K562 (cell line): ENCODE results near the gene RAB31. TPM values are rescaled to one million over a fixed set of nuclear protein-coding genes. Genes with fewer than 3 reads are reported as not detected.
A peak's percentile ranks its signal among the peaks of the same experiment; 100 is the strongest.

Experiments used
- GATAD2B ChIP-seq: fragments of 450-650 bp; IDR thresholded peaks from 2 replicates; pipeline ENCODE4 v1.6.1; 2017; ENCODE audit warnings: mild to moderate bottlenecking, borderline replicate concordance
- MCM2 ChIP-seq: fragments of 450-650 bp; IDR thresholded peaks from 2 replicates; pipeline ENCODE4 v1.6.1; 2017; ENCODE audit warnings: low read depth, mild to moderate bottlenecking
- NR4A1 ChIP-seq, 2 experiments: fragments of 250-450 bp in 1 of 2; fragments of 450-650 bp in 1 of 2; sonication (Bioruptor Pico) in 1 of 2; IDR thresholded peaks; 2 replicates each; pipeline versions ENCODE4 v1.4.0 to v1.6.1; 2016 to 2020; ENCODE audit warnings: mild to moderate bottlenecking in 2 of 2, missing compliant biosample characterization in 1 of 2, missing genetic modification characterization in 1 of 2, moderate library complexity in 1 of 2
- RAD21 ChIP-seq, 2 experiments: fragments of 250-450 bp in 1 of 2; fragments of 450-650 bp in 1 of 2; sonication (Bioruptor Pico) in 1 of 2; formaldehyde crosslinking in 1 of 2; IDR thresholded peaks in 1 of 2; conservative IDR thresholded peaks in 1 of 2; 2 replicates each; pipeline versions ENCODE4 v1.4.0 to v1.8.0; 2020 to 2022; ENCODE audit warnings: mild to moderate bottlenecking in 2 of 2, moderate library complexity in 1 of 2
- RFX7 ChIP-seq: fragments of 250-450 bp; sonication (Bioruptor Pico); IDR thresholded peaks from 2 replicates; pipeline ENCODE4 v1.5.1; 2021; ENCODE audit warnings: mild to moderate bottlenecking
- ZNF3 ChIP-seq: fragments of 250-450 bp; sonication (Bioruptor Pico); IDR thresholded peaks from 2 replicates; pipeline ENCODE4 v1.5.0; 2021; ENCODE audit warnings: mild to moderate bottlenecking, moderate library complexity
- ZNF79 ChIP-seq: fragments of 250-450 bp; sonication (Bioruptor Pico); IDR thresholded peaks from 2 replicates; pipeline ENCODE4 v1.4.0; 2020; ENCODE audit warnings: low read depth, mild to moderate bottlenecking, moderate library complexity
- polyA plus RNA-seq, 8 experiments: library from polyadenylated mRNA; depleted of rRNA in 4 of 8; stranded (reverse) in 5 of 8; unstranded in 3 of 8; fragments of >200 nt; fragmentation: Nextera tagmentation in 2 of 8; fragmentation: Illumina TruSeq in 1 of 8; extraction: Ambion mirVana in 2 of 8; extraction: Trizol in 1 of 8; gene quantifications; 2 replicates each; pipeline versions ENCODE4 v1.2.1 to v1.2.3, GENCODE V29; 2011 to 2014; ENCODE audit warnings: inconsistent platforms in 1 of 8, missing spikeins in 1 of 8
- total RNA-seq, 7 experiments: library from RNA; depleted of rRNA in 6 of 7; stranded (reverse); fragments of >200 nt in 6 of 7; fragmentation: Illumina TruSeq in 2 of 7; extraction: Trizol in 2 of 7; gene quantifications; 2 replicates each; pipeline versions ENCODE4 v1.2.1 to v1.2.3, GENCODE V29; 2011 to 2021; ENCODE audit warnings: low replicate concordance in 1 of 7
- TF ChIP-seq, protein P1 (sequence below): fragments of 200-800 bp; sonication (Bioruptor generic); IDR thresholded peaks from 2 replicates; pipeline ENCODE4 v1.6.1; 2017; ENCODE audit warnings: missing genetic modification characterization, missing compliant biosample characterization
- TF ChIP-seq, protein P2 (sequence below): fragments of 450-650 bp; formaldehyde crosslinking; IDR thresholded peaks from 2 replicates; pipeline ENCODE4 v1.4.0; 2020; ENCODE audit warnings: mild to moderate bottlenecking, moderate library complexity
- TF ChIP-seq, protein P3 (sequence below): fragments of 450-650 bp; IDR thresholded peaks from 2 replicates; pipeline ENCODE4 v1.6.1; 2016; ENCODE audit warnings: mild to moderate bottlenecking
- TF ChIP-seq, protein P4 (sequence below): fragments of 450-650 bp; IDR thresholded peaks from 2 replicates; pipeline ENCODE4 v1.6.1; 2016; ENCODE audit warnings: low read depth, mild to moderate bottlenecking, moderate library complexity
- TF ChIP-seq, protein P5 (sequence below), 2 experiments: IDR thresholded peaks; 2 replicates each; pipeline ENCODE4 v1.6.1; 2011; ENCODE audit warnings: borderline replicate concordance in 1 of 2, control low read depth in 1 of 2, low read depth in 1 of 2, low read length in 1 of 2, mild to moderate bottlenecking in 1 of 2, mixed read lengths in 1 of 2, moderate library complexity in 1 of 2; ENCODE audit not compliant: insufficient read depth in 1 of 2, insufficient read length in 1 of 2, poor library complexity in 1 of 2, severe bottlenecking in 1 of 2; ENCODE audit errors: extremely low read depth in 1 of 2
- TF ChIP-seq, protein P6 (sequence below): fragments of 250-450 bp; sonication (Bioruptor Pico); IDR thresholded peaks from 2 replicates; pipeline ENCODE4 v1.9.0; 2021; ENCODE audit warnings: mild to moderate bottlenecking, inconsistent platforms

The RAB31 gene
- total and polyA plus RNA-seq, 9 of the 15 experiments (the other 6 are each of a cell fraction or from before 2014, with no cell fraction given), result 20.7 to 70.4 (median 41.3) TPM

DNA sequence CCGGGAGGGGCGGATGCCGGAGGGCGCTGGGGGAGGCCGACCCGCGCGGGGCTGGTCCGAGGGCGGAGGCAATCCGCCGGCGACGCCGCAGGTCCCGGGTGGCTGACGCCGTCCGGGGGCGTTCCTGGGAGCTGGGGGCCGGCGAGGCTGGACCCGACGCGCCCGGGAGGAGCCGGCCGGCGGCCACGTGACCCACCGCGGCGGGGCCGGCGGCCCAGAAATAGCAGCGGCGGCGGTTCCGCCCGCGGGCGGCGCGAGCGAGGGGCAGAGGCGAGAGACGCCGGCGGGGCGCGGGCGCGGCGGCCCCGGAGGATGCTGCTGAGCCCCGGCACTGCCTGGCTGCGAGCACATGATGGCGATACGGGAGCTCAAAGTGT is at the start of gene RAB31 (continued):
- TF ChIP-seq, protein P1, sequence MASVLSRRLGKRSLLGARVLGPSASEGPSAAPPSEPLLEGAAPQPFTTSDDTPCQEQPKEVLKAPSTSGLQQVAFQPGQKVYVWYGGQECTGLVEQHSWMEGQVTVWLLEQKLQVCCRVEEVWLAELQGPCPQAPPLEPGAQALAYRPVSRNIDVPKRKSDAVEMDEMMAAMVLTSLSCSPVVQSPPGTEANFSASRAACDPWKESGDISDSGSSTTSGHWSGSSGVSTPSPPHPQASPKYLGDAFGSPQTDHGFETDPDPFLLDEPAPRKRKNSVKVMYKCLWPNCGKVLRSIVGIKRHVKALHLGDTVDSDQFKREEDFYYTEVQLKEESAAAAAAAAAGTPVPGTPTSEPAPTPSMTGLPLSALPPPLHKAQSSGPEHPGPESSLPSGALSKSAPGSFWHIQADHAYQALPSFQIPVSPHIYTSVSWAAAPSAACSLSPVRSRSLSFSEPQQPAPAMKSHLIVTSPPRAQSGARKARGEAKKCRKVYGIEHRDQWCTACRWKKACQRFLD (CRISPR knock-in tag), result peak; percentile 79; the same call in 1 of the 2 replicates
- TF ChIP-seq RAD21 (CRISPR knock-in tag; conservative IDR thresholded peaks at IDR 0.05 in 1 of 2, IDR thresholded peaks at IDR 0.05 in 1 of 2) (peak in 1 of 2 experiments; percentile 19; a peak in 2 of 4 replicates), NR4A1 (CRISPR knock-in tag; IDR thresholded peaks at IDR 0.05) (no peak), NR4A1 (tag; IDR thresholded peaks at IDR 0.05) (peak; percentile 55; the same call in 1 of the 2 replicates), ZNF79 (CRISPR knock-in tag) (no peak), ZNF3 (CRISPR knock-in tag) (no peak), GATAD2B (peak; percentile 99), RFX7 (CRISPR knock-in tag) (no peak), MCM2 (no peak)
- TF ChIP-seq, protein P2, sequence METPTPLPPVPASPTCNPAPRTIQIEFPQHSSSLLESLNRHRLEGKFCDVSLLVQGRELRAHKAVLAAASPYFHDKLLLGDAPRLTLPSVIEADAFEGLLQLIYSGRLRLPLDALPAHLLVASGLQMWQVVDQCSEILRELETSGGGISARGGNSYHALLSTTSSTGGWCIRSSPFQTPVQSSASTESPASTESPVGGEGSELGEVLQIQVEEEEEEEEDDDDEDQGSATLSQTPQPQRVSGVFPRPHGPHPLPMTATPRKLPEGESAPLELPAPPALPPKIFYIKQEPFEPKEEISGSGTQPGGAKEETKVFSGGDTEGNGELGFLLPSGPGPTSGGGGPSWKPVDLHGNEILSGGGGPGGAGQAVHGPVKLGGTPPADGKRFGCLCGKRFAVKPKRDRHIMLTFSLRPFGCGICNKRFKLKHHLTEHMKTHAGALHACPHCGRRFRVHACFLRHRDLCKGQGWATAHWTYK (CRISPR knock-in tag), result no peak; the same call in 1 of the 2 replicates
- TF ChIP-seq, protein P3, sequence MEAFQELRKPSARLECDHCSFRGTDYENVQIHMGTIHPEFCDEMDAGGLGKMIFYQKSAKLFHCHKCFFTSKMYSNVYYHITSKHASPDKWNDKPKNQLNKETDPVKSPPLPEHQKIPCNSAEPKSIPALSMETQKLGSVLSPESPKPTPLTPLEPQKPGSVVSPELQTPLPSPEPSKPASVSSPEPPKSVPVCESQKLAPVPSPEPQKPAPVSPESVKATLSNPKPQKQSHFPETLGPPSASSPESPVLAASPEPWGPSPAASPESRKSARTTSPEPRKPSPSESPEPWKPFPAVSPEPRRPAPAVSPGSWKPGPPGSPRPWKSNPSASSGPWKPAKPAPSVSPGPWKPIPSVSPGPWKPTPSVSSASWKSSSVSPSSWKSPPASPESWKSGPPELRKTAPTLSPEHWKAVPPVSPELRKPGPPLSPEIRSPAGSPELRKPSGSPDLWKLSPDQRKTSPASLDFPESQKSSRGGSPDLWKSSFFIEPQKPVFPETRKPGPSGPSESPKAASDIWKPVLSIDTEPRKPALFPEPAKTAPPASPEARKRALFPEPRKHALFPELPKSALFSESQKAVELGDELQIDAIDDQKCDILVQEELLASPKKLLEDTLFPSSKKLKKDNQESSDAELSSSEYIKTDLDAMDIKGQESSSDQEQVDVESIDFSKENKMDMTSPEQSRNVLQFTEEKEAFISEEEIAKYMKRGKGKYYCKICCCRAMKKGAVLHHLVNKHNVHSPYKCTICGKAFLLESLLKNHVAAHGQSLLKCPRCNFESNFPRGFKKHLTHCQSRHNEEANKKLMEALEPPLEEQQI, result no peak
- TF ChIP-seq, protein P4, sequence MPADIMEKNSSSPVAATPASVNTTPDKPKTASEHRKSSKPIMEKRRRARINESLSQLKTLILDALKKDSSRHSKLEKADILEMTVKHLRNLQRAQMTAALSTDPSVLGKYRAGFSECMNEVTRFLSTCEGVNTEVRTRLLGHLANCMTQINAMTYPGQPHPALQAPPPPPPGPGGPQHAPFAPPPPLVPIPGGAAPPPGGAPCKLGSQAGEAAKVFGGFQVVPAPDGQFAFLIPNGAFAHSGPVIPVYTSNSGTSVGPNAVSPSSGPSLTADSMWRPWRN, result no peak
- TF ChIP-seq, protein P5, sequence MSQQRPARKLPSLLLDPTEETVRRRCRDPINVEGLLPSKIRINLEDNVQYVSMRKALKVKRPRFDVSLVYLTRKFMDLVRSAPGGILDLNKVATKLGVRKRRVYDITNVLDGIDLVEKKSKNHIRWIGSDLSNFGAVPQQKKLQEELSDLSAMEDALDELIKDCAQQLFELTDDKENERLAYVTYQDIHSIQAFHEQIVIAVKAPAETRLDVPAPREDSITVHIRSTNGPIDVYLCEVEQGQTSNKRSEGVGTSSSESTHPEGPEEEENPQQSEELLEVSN (IDR thresholded peaks at IDR 0.05; ENCODE audit: borderline replicate concordance in 1 of 2, extremely low read depth in 1 of 2, insufficient read depth in 1 of 2, insufficient read length in 1 of 2, low read depth in 1 of 2, low read length in 1 of 2, poor library complexity in 1 of 2, severe bottlenecking in 1 of 2), result peak; percentile 38 to 90
- TF ChIP-seq, protein P6, sequence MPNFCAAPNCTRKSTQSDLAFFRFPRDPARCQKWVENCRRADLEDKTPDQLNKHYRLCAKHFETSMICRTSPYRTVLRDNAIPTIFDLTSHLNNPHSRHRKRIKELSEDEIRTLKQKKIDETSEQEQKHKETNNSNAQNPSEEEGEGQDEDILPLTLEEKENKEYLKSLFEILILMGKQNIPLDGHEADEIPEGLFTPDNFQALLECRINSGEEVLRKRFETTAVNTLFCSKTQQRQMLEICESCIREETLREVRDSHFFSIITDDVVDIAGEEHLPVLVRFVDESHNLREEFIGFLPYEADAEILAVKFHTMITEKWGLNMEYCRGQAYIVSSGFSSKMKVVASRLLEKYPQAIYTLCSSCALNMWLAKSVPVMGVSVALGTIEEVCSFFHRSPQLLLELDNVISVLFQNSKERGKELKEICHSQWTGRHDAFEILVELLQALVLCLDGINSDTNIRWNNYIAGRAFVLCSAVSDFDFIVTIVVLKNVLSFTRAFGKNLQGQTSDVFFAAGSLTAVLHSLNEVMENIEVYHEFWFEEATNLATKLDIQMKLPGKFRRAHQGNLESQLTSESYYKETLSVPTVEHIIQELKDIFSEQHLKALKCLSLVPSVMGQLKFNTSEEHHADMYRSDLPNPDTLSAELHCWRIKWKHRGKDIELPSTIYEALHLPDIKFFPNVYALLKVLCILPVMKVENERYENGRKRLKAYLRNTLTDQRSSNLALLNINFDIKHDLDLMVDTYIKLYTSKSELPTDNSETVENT (CRISPR knock-in tag), result 0 out of 2 replicates have a peak, but pooled peaks have one; percentile 25
